ENCODE measurements around the gene LAMC3. TPM values are rescaled to one million over a fixed set of nuclear protein-coding genes. Genes with fewer than 3 reads are reported as not detected.

Gene LAMC3
- total RNA-seq, 1 donor = not detected

DNA sequence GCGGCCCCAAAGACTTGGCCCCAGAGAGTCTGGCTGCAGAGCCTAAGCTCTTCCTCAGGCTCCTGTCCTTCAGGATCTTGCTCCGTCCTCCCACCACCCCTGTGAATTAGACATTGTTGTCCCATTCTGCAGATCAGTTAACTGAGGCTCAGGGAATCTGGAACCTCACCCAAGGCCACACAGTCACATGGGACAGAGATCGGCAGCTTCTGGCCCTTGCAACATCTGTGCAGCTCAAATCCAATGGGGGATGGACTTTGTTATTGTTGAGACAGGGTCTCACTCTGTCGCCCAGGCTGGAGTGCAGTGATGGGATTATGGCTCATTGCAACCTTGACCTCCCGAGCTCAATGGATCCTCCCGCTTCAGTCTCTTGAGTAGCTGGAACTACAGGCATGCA, 23.9 kb upstream of the LAMC3 start:
- Histone ChIP-seq H3K4me3 (ENCODE audit: insufficient read depth, low read length) (no peak overlapping the region), H3K9me3 (ENCODE audit: low read depth, low read length) (no peaks in the 10 kb centered on the region), H3K36me3 (ENCODE audit: insufficient read depth, low read length) (no peaks in the 10 kb centered on the region), H3K4me2 (ENCODE audit: insufficient read depth, low read length) (no peak overlapping the region), H3K4me1 (ENCODE audit: insufficient read depth, low read length) (no peaks in the 10 kb centered on the region), H3K79me2 (ENCODE audit: insufficient read depth, low read length) (no peaks in the 10 kb centered on the region), H3K27me3 (ENCODE audit: insufficient read depth, low read length) (peaks cover 49% of the 10 kb centered on the region), H2AFZ (ENCODE audit: low read length) (no peak overlapping the region), H4K20me1 (ENCODE audit: insufficient read depth, low read length) (no peaks in the 10 kb centered on the region), H3K27ac (ENCODE audit: low read depth, low read length) (no peak overlapping the region)
- DNase-seq (ENCODE audit: insufficient read length, low spot score, missing footprints) = peak; percentile 59
- TF ChIP-seq, protein P1, sequence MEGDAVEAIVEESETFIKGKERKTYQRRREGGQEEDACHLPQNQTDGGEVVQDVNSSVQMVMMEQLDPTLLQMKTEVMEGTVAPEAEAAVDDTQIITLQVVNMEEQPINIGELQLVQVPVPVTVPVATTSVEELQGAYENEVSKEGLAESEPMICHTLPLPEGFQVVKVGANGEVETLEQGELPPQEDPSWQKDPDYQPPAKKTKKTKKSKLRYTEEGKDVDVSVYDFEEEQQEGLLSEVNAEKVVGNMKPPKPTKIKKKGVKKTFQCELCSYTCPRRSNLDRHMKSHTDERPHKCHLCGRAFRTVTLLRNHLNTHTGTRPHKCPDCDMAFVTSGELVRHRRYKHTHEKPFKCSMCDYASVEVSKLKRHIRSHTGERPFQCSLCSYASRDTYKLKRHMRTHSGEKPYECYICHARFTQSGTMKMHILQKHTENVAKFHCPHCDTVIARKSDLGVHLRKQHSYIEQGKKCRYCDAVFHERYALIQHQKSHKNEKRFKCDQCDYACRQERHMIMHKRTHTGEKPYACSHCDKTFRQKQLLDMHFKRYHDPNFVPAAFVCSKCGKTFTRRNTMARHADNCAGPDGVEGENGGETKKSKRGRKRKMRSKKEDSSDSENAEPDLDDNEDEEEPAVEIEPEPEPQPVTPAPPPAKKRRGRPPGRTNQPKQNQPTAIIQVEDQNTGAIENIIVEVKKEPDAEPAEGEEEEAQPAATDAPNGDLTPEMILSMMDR (IDR thresholded peaks at IDR 0.05; ENCODE audit: extremely low read depth, low read depth, low read length) = no peak

DNA sequence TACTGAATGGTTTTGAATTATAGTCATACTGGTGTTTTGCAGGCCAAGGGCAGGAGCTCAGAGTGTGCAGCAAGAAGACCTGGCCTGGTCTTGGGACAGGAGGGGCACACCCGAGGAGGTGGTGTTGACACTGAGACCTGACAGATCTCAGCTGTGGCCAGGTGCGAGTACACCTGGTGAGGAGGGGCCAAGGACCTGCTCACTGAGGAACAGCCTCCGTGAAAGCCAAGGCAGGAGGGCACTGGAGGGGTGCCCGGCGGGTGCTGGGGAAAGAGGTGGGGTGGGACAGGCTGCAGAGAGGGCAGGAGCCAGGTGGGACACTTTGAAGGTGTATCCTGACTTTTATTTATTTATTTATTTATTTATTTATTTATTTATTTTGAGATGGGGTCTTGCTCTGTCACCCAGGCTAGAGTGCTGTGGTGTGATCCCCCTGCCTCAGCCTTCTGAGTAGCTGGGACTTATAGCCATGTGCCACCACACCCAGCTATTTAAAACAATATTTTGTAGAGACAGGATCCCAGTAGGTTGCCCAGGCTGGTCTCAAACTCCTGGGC, 23.3 kb upstream of the LAMC3 start:
- no peaks in the 10 kb centered on the region for H3K36me3 ChIP-seq (ENCODE audit: insufficient read depth, low read length)
- no peak overlapping the region for H3K27ac ChIP-seq (ENCODE audit: low read depth, low read length)
- no peaks in the 10 kb centered on the region for H3K9me3 ChIP-seq (ENCODE audit: low read depth, low read length)
- no peak overlapping the region for H3K4me3 ChIP-seq (ENCODE audit: insufficient read depth, low read length)
- DNase-seq (ENCODE audit: insufficient read length, low spot score, missing footprints) = peak; percentile 15
- H3K4me1 ChIP-seq (ENCODE audit: insufficient read depth, low read length) = no peaks in the 10 kb centered on the region
- H2AFZ ChIP-seq (ENCODE audit: low read length) = no peak overlapping the region
- H3K4me2 ChIP-seq (ENCODE audit: insufficient read depth, low read length) = no peak overlapping the region
- no peaks in the 10 kb centered on the region for H4K20me1 ChIP-seq (ENCODE audit: insufficient read depth, low read length)
- no peaks in the 10 kb centered on the region for H3K79me2 ChIP-seq (ENCODE audit: insufficient read depth, low read length)
- TF ChIP-seq, protein P1 (IDR thresholded peaks at IDR 0.05; ENCODE audit: extremely low read depth, low read depth, low read length) = no peak
- peaks cover 43% of the 10 kb centered on the region for H3K27me3 ChIP-seq (ENCODE audit: insufficient read depth, low read length)

DNA sequence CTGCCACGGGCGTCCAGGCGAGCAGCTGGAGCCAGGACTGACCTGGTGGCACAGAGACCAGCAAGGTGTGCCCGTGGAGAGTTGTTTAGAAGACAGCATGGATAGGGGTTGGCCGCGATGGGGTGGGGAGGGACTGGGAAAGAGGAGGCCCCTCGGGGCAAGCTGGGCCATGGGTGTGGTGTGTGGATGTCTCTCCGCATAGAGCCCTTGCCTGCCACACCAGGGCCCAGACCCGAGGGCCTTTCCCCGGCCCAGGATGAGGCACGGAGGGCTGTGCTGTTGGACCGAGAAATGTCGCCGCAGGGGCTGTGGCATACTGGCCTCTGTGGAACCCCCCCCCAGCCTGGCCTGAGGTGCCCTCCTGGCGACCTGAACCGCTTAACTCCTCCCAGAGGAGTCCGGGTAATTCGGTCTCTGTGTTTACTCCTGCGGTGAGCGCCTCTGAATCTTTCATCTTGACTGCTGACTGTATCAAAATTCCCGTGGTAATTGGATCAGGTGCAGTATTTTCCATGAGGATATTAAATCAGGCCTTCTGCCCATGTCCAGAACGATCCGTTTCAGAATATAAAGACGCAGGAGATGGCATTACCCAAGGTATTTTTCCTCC, 22.5 kb upstream of the LAMC3 start:
- no peak overlapping the region for H2AFZ ChIP-seq (ENCODE audit: low read length)
- peak; percentile 34 for DNase-seq (ENCODE audit: insufficient read length, low spot score, missing footprints)

DNA sequence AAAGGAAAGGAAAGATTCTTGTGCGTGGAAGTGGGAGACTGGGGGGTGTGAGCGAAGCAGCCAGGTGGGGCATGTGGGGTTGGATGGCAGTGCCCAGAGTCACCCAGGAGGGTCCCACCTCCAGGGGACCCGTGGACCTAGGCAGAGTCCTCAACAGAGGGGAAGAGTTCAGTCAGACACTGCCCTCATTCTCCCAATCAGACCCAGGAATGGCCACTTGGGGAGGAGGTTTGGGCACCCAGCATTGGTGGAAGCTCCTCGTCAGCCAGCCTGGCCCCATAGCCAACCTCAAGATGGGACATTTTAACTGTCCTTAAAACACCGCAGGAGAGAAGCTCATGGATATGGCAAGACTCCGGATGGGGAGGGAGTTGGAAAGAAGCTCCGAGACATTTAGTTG, 21.9 kb upstream of the LAMC3 start:
- Histone ChIP-seq H3K36me3 (ENCODE audit: insufficient read depth, low read length) (no peaks in the 10 kb centered on the region), H3K27ac (ENCODE audit: low read depth, low read length) (no peak overlapping the region), H4K20me1 (ENCODE audit: insufficient read depth, low read length) (no peaks in the 10 kb centered on the region), H3K4me2 (ENCODE audit: insufficient read depth, low read length) (no peak overlapping the region), H3K9me3 (ENCODE audit: low read depth, low read length) (no peaks in the 10 kb centered on the region), H3K79me2 (ENCODE audit: insufficient read depth, low read length) (no peaks in the 10 kb centered on the region), H3K4me3 (ENCODE audit: insufficient read depth, low read length) (no peak overlapping the region), H3K4me1 (ENCODE audit: insufficient read depth, low read length) (no peaks in the 10 kb centered on the region), H3K27me3 (ENCODE audit: insufficient read depth, low read length) (peaks cover 40% of the 10 kb centered on the region), H2AFZ (ENCODE audit: low read length) (no peak overlapping the region)
- TF ChIP-seq, protein P1 (IDR thresholded peaks at IDR 0.05; ENCODE audit: extremely low read depth, low read depth, low read length) = no peak
- peak; percentile 81 for DNase-seq (ENCODE audit: insufficient read length, low spot score, missing footprints)

More for the DNA sequence above, 22.5 kb upstream of the LAMC3 start:
- TF ChIP-seq, protein P1 (IDR thresholded peaks at IDR 0.05; ENCODE audit: extremely low read depth, low read depth, low read length) = no peak
- Histone ChIP-seq H3K9me3 (ENCODE audit: low read depth, low read length) (no peaks in the 10 kb centered on the region), H3K27ac (ENCODE audit: low read depth, low read length) (no peak overlapping the region), H3K36me3 (ENCODE audit: insufficient read depth, low read length) (no peaks in the 10 kb centered on the region), H3K4me2 (ENCODE audit: insufficient read depth, low read length) (no peak overlapping the region), H3K79me2 (ENCODE audit: insufficient read depth, low read length) (no peaks in the 10 kb centered on the region), H3K27me3 (ENCODE audit: insufficient read depth, low read length) (peaks cover 37% of the 10 kb centered on the region), H3K4me3 (ENCODE audit: insufficient read depth, low read length) (no peak overlapping the region), H4K20me1 (ENCODE audit: insufficient read depth, low read length) (no peaks in the 10 kb centered on the region), H3K4me1 (ENCODE audit: insufficient read depth, low read length) (no peaks in the 10 kb centered on the region)
